ENCODE data around the gene PRDM2.

The PRDM2 gene

DNA sequence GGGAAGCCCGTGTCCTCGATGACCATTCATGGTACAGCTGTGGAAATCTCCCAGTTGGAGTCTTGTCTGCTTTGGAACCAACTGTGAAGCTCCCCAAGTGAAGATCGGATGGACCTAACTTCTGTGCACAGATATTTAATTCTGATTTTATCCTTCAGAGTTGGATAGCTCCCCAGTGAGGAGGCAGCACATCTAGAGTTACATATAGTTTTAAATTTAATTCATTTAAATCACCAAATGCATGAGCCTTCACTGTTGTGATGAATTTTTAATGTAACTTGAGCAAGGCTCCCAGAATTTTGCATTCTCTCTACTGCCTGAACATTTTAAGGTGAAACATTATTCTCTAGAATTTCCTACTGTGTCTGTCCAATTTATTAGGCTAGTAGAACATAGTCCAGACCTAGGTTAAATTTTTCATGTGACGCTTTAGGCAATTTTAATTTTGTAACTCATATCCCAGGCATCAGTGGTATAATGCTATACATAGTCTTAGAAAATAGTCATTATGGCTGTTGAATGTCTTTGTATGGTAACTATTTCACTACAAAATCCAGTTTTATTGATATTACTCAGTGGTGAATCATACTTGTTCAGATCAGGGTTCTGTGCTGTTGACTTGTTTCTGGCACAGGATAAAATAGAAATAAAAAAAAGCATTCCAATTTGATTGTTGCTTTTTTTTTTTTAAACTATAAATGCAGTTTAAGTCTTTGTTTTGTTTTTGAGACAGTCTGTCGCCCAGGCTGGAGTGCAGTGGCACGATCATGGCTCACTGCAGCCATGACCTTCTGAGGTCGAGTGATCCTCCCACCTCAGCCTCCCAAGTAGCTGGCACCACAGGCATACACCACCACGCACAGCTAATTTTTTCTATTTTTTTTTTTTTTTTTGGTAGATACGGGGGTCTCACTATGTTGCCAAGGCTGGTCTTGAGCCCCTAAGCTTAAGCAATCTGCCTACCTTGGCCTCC, 66.9 kb downstream of the PRDM2 start:
- Mint-ChIP-seq H3K9me3 (no peaks in the 10 kb centered on the region), H3K4me3 (no peak overlapping the region), H3K27ac (peak overlapping the region; percentile 8 to 66)

DNA sequence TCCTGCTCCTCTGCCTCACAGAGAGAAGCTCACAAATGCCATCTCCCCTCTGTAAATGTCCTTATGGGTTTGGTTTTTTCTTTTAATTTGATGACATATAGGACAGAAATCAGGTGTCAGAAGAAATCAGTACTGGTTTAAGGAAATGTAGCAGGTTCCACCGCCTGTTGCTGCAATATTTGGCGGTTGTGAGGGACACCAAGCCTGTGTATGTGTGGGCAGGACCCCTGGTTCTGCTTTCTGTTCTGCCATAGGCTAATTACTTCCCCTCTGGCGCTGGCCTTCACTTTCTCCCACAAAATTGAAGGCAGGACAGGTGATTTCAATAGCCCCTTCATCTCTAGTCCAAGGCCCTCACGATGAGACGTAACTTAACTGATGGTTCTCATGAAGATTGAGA, 69.2 kb downstream of the PRDM2 start:
- peak overlapping the region; percentile 49 to 77 for H3K27ac Mint-ChIP-seq
- no peaks in the 10 kb centered on the region for H3K27me3 Mint-ChIP-seq
- peak overlapping the region in 1 of 2 donors; percentile 39 for H3K4me3 Mint-ChIP-seq
- DNase-seq (no peak), ATAC-seq (replicated peaks) (no peak)
- H3K36me3 Mint-ChIP-seq (ENCODE audit: insufficient read depth): peaks cover 68% of the 10 kb centered on the region
- H3K4me1 Mint-ChIP-seq (ENCODE audit: low read depth in 2 of 2): peaks cover 43 to 53% of the 10 kb centered on the region in 2 donors
- no peaks in the 10 kb centered on the region for H3K9me3 Mint-ChIP-seq

More for the DNA sequence above, 66.9 kb downstream of the PRDM2 start:
- Mint-ChIP-seq H3K36me3 (ENCODE audit: insufficient read depth) (peaks cover 75% of the 10 kb centered on the region), H3K27me3 (no peaks in the 10 kb centered on the region), H3K4me1 (ENCODE audit: low read depth in 2 of 2) (peaks cover 63 to 71% of the 10 kb centered on the region in 2 donors)
- ATAC-seq (replicated peaks) (no peak), DNase-seq (no peak)

DNA sequence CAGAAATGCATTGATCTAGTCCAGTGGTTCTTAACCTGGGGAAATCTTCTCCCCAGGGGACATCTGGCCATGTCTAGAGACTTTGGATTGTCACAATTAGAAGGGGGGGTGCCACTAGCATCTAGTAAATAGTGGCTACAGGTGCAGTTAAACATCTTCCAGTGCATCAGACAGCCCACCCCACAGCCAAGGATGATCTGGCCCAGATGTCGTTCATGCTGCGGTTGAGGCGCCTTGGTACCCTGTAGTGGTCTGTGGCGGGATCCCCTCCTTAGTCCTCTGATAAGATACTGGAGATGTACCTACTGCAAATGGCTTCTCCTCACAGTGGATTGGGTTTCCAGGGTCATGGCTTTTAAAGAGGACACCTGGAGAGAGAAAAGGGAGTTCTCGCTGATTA, 69.8 kb downstream of the PRDM2 start:
- DNase-seq: no peak
- H3K27ac Mint-ChIP-seq: peak overlapping the region; percentile 49 to 77
- ATAC-seq (replicated peaks): no peak
- H3K4me1 Mint-ChIP-seq (ENCODE audit: low read depth in 2 of 2): peaks cover 41 to 48% of the 10 kb centered on the region in 2 donors
- peak overlapping the region in 1 of 2 donors; percentile 39 for H3K4me3 Mint-ChIP-seq
- H3K36me3 Mint-ChIP-seq (ENCODE audit: insufficient read depth): peaks cover 63% of the 10 kb centered on the region
- H3K27me3 Mint-ChIP-seq: no peaks in the 10 kb centered on the region
- H3K9me3 Mint-ChIP-seq: no peaks in the 10 kb centered on the region

DNA sequence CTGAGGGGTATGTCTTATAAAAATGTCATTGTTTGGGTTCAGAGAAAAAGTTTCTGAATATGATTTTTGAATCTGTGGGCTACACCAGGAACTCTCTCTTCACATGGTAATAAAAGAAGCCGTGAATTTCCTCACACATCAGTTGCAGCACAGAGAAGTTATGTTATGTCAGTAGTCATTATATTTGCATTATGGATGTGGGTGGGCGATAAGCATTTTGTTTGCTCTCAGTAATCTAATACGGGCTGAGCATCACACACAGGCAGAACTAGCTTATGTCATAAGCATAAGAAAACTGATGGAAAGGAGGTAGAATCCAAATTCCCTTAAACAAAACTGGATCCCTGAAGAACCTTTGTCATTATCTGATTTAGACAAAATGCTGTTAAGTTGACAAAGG, 70.8 kb downstream of the PRDM2 start:
- Mint-ChIP-seq H3K27me3 (no peaks in the 10 kb centered on the region), H3K27ac (peak overlapping the region in 1 of 2 donors; percentile 1), H3K4me3 (no peak overlapping the region), H3K36me3 (ENCODE audit: insufficient read depth) (peaks cover 55% of the 10 kb centered on the region), H3K4me1 (ENCODE audit: low read depth in 2 of 2) (peaks cover 35 to 43% of the 10 kb centered on the region in 2 donors), H3K9me3 (no peaks in the 10 kb centered on the region)
- DNase-seq (no peak), ATAC-seq (replicated peaks) (no peak)

DNA sequence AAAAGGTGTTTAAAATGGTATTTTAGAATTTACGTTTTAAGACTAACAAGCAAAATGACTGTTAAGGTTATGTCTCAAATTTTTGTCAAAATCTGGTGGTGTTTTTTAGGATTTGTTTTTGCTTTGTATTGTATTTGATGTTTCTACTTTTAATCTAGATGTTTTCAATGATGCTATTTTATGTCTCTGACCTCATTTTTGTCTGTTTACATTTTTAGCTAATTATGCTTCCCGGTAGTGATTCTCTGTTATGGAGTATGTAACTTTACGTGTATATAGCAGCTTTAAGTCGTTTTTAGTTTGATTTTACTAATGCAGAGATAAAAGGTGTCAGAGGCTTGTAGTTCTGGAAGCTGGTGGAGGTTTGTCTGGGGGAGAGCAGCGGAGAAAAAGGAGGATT, 71.8 kb downstream of the PRDM2 start:
- H3K9me3 Mint-ChIP-seq: no peaks in the 10 kb centered on the region
- no peak for DNase-seq
- H3K4me1 Mint-ChIP-seq (ENCODE audit: low read depth in 2 of 2): peaks cover 27 to 35% of the 10 kb centered on the region in 2 donors
- no peak overlapping the region for H3K4me3 Mint-ChIP-seq
- H3K36me3 Mint-ChIP-seq (ENCODE audit: insufficient read depth): peaks cover 47% of the 10 kb centered on the region
- H3K27me3 Mint-ChIP-seq: no peaks in the 10 kb centered on the region
- no peak for ATAC-seq (replicated peaks)
- H3K27ac Mint-ChIP-seq: peak overlapping the region; percentile 1 to 36

DNA sequence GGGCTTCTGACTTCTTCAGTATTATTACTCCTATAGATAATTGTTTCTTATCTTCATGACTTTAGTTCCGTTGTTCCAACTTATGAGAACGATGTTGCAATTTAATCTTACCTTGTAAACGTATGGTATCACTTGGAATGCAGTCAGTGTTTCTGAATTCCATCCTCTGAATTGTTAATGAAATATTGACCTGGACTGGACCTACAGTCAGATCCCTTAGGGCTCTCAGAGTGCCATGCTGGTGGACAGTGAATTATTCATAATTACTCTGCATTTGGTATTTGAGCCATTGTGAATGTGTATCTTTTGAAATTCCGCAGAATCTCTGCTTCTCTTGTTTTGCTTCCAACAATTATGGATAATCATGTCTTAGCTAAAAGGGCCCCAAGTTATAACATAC, 72.3 kb downstream of the PRDM2 start:
- H3K9me3 Mint-ChIP-seq: no peaks in the 10 kb centered on the region
- H3K4me1 Mint-ChIP-seq (ENCODE audit: low read depth in 2 of 2): peaks cover 25 to 35% of the 10 kb centered on the region in 2 donors
- ATAC-seq (replicated peaks) (no peak), DNase-seq (no peak)
- H3K36me3 Mint-ChIP-seq (ENCODE audit: insufficient read depth): peaks cover 43% of the 10 kb centered on the region
- no peak overlapping the region for H3K4me3 Mint-ChIP-seq
- H3K27ac Mint-ChIP-seq: peak overlapping the region in 1 of 2 donors; percentile 36
- no peaks in the 10 kb centered on the region for H3K27me3 Mint-ChIP-seq

DNA sequence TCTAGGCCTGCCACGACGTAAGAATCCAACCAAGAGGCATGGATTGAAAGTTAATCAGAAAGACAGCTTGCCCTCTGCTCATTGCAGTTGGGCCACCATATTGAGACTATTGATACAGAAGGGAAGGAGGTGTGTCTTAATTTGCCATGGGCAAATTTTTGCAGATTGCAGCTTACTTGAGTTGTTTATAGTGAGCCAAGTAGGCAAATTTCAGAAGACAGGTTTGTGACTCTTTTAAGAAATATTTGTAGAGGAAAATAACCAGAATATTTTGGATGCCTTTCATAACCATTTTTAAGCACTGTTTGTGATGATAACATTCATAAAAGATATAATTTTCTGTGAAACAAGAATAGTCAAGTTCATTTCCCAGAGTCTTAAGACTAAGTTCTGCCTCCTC, 74.1 kb downstream of the PRDM2 start:
- no peak for ATAC-seq (replicated peaks)
- no peaks in the 10 kb centered on the region for H3K9me3 Mint-ChIP-seq
- H3K4me1 Mint-ChIP-seq (ENCODE audit: low read depth in 2 of 2): peaks cover 24 to 34% of the 10 kb centered on the region in 2 donors
- H3K4me3 Mint-ChIP-seq: no peak overlapping the region
- H3K27ac Mint-ChIP-seq: no peak overlapping the region
- H3K27me3 Mint-ChIP-seq: no peaks in the 10 kb centered on the region
- peaks cover 26% of the 10 kb centered on the region for H3K36me3 Mint-ChIP-seq (ENCODE audit: insufficient read depth)
- DNase-seq: no peak

DNA sequence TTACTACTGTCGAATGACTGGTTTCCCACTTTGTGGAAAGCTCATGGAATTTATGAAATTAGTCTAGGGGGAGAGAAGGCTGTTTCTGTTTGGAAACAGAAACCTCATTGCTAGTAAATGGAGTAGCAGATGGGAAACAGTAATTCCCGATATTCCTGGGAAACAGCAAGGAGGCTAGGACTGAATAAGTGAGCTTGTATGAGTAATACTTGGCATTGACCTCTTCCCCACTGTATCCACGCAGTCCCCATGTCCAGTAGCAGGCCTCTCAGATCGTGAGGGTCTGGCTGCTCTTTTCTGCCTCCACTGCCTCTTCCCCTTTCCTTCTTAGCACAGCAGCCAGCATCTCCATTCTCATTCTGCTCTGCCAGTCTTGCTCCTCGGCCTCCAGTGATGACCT, 75.5 kb downstream of the PRDM2 start:
- Mint-ChIP-seq H3K4me1 (ENCODE audit: low read depth in 2 of 2) (peaks cover 20 to 25% of the 10 kb centered on the region in 2 donors), H3K27me3 (no peaks in the 10 kb centered on the region), H3K9me3 (no peaks in the 10 kb centered on the region), H3K36me3 (ENCODE audit: insufficient read depth) (peaks cover 14% of the 10 kb centered on the region), H3K4me3 (no peak overlapping the region), H3K27ac (no peak overlapping the region)
- DNase-seq (no peak), ATAC-seq (replicated peaks) (no peak)

DNA sequence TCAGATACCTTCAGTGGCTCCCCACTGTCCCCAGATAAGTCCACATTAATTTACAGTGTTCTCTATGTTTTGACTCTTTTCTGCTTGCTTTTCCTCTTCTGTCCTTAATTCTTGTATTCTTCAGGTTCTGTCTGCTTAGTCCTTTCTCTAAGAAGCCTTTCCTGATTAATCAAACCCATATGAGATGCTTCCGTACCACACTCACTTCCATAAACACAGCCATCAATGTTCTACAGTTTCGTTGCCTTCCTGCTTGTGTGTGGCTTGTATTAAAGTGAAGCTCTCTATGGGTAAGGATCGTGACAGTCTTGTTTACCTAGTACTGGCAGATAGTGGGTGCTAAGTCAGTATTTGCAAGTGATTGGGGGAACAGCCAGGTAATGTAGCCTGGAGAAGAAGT, 75.9 kb downstream of the PRDM2 start:
- ATAC-seq (replicated peaks) (no peak), DNase-seq (no peak)
- Mint-ChIP-seq H3K36me3 (ENCODE audit: insufficient read depth) (peaks cover 10% of the 10 kb centered on the region), H3K4me3 (no peak overlapping the region), H3K27me3 (no peaks in the 10 kb centered on the region), H3K4me1 (ENCODE audit: low read depth in 2 of 2) (peaks cover 21 to 25% of the 10 kb centered on the region in 2 donors), H3K9me3 (no peaks in the 10 kb centered on the region), H3K27ac (no peak overlapping the region)

DNA sequence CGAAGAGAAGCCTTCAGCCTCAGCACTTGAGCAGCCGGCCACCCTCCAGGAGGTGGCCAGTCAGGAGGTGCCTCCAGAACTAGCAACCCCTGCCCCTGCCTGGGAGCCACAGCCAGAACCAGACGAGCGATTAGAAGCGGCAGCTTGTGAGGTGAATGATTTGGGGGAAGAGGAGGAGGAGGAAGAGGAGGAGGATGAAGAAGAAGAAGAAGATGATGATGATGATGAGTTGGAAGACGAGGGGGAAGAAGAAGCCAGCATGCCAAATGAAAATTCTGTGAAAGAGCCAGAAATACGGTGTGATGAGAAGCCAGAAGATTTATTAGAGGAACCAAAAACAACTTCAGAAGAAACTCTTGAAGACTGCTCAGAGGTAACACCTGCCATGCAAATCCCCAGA, 78.4 kb downstream of the PRDM2 start:
- Mint-ChIP-seq H3K4me3 (no peak overlapping the region), H3K36me3 (ENCODE audit: insufficient read depth) (no peaks in the 10 kb centered on the region), H3K27me3 (no peaks in the 10 kb centered on the region), H3K4me1 (ENCODE audit: low read depth in 2 of 2) (peaks cover 24 to 29% of the 10 kb centered on the region in 2 donors), H3K9me3 (no peaks in the 10 kb centered on the region), H3K27ac (peak overlapping the region in 1 of 2 donors; percentile 22)
- no peak for ATAC-seq (replicated peaks)
- DNase-seq: no peak

DNA sequence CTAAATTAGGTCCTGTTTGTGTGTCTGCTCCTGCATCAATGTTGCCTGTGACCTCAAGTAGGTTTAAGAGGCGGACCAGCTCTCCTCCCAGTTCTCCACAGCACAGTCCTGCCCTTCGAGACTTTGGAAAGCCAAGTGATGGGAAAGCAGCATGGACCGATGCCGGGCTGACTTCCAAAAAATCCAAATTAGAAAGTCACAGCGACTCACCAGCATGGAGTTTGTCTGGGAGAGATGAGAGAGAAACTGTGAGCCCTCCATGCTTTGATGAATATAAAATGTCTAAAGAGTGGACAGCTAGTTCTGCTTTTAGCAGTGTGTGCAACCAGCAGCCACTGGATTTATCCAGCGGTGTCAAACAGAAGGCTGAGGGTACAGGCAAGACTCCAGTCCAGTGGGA, 79.9 kb downstream of the PRDM2 start:
- Mint-ChIP-seq H3K4me3 (no peak overlapping the region), H3K4me1 (ENCODE audit: low read depth in 2 of 2) (peaks cover 24 to 42% of the 10 kb centered on the region in 2 donors), H3K9me3 (no peaks in the 10 kb centered on the region), H3K27ac (peak overlapping the region in 1 of 2 donors; percentile 79), H3K27me3 (no peaks in the 10 kb centered on the region), H3K36me3 (ENCODE audit: insufficient read depth) (no peaks in the 10 kb centered on the region)
- DNase-seq (no peak), ATAC-seq (replicated peaks) (no peak)

DNA sequence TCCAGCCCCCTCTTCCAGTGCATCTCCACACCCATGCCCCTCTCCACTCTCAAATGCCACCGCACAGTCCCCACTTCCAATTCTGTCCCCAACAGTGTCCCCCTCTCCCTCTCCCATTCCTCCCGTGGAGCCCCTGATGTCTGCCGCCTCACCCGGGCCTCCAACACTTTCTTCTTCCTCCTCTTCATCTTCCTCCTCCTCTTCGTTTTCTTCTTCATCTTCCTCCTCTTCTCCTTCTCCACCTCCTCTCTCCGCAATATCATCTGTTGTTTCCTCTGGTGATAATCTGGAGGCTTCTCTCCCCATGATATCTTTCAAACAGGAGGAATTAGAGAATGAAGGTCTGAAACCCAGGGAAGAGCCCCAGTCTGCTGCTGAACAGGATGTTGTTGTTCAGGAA, 80.8 kb downstream of the PRDM2 start:
- H3K27me3 Mint-ChIP-seq: no peaks in the 10 kb centered on the region
- H3K4me1 Mint-ChIP-seq (ENCODE audit: low read depth in 2 of 2): peaks cover 24 to 46% of the 10 kb centered on the region in 2 donors
- no peak for ATAC-seq (replicated peaks)
- peaks cover 3% of the 10 kb centered on the region for H3K36me3 Mint-ChIP-seq (ENCODE audit: insufficient read depth)
- DNase-seq: no peak
- peak overlapping the region; percentile 15 to 79 for H3K27ac Mint-ChIP-seq
- H3K9me3 Mint-ChIP-seq: no peaks in the 10 kb centered on the region
- peak overlapping the region in 1 of 2 donors; percentile 50 for H3K4me3 Mint-ChIP-seq

DNA sequence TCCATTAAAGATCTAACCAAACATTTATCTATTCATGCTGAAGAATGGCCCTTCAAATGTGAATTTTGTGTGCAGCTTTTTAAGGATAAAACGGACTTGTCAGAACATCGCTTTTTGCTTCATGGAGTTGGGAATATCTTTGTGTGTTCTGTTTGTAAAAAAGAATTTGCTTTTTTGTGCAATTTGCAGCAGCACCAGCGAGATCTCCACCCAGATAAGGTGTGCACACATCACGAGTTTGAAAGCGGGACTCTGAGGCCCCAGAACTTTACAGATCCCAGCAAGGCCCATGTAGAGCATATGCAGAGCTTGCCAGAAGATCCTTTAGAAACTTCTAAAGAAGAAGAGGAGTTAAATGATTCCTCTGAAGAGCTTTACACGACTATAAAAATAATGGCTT, 81.2 kb downstream of the PRDM2 start:
- no peaks in the 10 kb centered on the region for H3K9me3 Mint-ChIP-seq
- H3K27me3 Mint-ChIP-seq: no peaks in the 10 kb centered on the region
- H3K4me1 Mint-ChIP-seq (ENCODE audit: low read depth in 2 of 2): peaks cover 25 to 50% of the 10 kb centered on the region in 2 donors
- peak overlapping the region; percentile 15 to 79 for H3K27ac Mint-ChIP-seq
- H3K36me3 Mint-ChIP-seq (ENCODE audit: insufficient read depth): peaks cover 7% of the 10 kb centered on the region
- no peak for DNase-seq
- no peak overlapping the region for H3K4me3 Mint-ChIP-seq
- ATAC-seq (replicated peaks): no peak
